HT-29 (cell line): ENCODE measurements around the gene R3HCC1L. TPM values are rescaled to one million over a fixed set of nuclear protein-coding genes. Genes with fewer than 3 reads are reported as not detected.
"Not testable (repeated sequence)": the region's sequence is repeated elsewhere in the genome, so short reads cannot be mapped to it uniquely, and the experiment has no call there.

Source experiments
- DNase-seq: peaks from one replicate; pipeline ENCODE4 v3.0.0-alpha.2; 2015; ENCODE audit warnings: low spot score
- total RNA-seq: library from RNA; depleted of rRNA; stranded (reverse); fragments of >200 nt; shearing (Covaris generic); gene quantifications from 2 replicates; pipeline ENCODE4 v1.2.3, GENCODE V29; 2014

Gene R3HCC1L
- total RNA-seq, 1 experiment from 2014 or later = 5.7 TPM

DNA sequence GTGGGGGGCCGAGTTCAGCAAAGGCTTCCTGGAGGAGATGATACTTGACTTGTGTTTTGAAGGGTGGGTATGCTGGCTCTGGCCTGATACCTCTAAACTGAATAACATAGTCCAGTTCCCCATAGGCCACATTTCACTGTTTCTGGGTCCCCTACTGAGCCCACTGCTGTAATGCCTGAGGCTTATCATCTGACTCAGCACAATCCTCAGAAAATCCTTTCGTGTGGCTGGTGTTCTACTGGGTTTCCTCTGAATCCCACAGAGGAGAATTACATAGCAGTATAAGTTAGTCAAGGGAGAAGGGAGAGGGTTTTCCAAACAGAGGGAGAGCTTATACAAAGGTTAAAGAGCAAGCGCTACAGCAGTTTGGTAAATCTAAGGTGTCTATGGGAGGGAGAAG, 2.8 kb upstream of the R3HCC1L start:
- no peak for DNase-seq

DNA sequence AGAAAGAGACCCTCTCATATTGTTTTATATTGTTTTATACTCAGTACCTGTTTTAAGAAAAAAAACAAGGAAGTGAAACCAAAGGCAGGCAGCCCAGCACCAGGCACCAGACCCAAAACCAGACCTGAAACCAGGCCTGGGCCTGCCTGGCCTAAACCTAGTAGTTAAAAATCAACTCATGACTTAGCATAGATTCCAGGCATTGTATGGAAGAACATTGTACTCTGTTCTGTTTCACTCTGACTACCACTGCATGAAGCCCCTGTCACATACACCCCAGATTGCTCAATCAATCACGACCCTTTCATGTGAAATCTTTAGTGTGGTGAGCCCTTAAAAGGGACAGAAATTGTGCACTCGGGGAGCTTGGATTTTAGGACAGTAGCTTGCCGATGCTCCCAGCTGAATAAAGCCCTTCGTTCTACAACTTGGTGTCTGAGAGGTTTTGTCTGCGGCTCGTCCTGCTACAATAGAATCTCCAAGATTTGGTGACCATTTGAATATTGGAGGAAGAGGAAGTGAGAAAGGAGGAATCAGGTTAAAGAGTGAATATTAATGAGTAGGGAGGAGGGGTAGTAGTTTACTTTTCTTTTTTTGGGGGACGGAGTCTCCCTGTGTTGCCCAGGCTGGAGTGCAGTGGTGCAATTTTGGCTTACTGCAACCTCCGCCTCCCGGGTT, 1.2 kb upstream of the R3HCC1L start:
- DNase-seq = not testable (repeated sequence)

GRCh38 chr10:98134117-98134430, 383 bp upstream of the R3HCC1L start:
- no peak for DNase-seq

- DNase-seq = peak; percentile 28
Measured at GRCh38 chr10:98135222-98135899, 904 bp downstream of the R3HCC1L start.

- DNase-seq = not testable (repeated sequence)
Measured at GRCh38 chr10:98136775-98137174, 2.3 kb downstream of the R3HCC1L start.

DNA sequence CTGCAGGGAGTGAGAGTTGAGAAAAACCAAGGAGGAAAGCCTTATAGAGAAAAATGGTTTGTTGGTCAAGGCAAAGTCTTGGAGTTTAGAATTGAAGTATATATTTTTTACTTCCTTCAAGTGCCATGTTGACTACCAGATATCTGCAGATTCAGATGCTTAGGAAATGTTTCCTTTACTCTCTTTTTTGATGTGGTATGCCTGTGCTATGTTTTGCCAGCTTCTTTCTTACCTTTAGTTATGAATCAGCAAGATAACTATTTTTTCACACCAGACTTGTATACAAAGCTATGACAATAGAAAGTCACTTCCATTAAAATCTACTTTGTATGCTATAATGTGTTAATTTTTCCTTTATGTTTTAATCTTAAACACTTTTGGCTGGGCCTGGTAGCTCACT, 3.6 kb downstream of the R3HCC1L start:
- DNase-seq = no peak

DNA sequence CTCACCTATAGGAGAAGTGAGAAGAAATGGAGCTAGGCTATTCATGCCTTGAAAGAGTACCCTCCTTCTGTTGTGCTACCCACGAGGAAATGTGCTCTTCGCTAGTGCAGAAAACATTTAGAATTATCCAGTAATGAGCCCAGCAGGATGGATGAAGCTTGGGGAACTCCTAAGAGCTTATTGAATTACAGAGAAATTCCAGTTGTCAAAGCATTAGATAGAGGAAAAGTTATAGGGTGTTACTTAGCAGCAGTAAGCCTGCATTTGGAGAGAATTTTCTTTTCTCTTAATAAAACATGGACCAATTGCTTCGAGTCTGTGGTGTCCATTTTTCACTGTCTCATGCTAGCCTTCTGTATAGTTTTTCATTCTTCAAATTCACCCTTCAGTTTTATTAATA, 5.0 kb downstream of the R3HCC1L start:
- no peak for DNase-seq

DNA sequence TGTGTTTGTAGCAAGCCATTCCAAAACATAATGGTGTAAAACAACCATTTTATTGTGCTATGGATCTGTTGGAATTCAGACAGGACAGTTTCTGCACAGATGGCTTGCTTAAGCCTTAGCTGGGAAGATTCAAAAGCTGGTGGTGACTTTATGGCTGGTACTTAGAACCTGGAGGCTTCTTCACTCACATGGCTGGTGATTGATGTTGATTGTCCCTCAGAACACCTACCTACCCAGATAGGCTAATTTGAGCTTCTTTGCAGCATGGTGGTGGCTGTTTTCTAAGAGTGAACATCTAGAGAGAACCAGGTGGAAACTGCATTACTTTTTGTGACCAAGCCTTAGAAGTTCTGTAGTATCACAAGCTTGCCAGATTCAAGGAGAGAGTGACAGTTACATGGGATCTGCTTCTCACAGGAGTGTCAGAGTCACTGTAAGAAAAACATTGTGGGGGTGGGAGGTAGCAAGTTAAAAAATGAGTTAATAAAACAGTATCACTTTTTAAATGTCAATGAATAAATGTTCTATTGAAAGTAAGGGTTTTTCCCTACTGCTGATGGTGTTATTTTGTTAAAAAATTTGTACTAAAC, 7.1 kb downstream of the R3HCC1L start:
- DNase-seq = no peak

DNA sequence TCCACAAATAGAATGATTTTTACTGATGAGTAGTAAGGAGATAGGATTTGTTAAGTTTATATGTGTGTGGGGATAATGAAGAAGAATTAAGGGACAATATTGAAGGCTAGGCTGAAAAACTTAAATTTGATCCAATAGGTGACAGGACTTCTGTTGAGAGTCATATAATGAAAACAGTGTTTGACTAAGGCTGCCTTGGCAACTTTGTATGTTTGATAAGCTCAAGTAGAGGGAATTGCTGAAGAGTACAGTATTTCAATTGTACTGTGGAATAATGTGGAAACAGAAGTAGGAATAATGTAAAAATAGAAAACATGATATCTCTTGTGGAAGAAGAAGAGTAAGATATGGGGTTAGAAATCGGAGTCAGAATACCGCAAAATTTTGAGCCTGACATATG, 10.5 kb downstream of the R3HCC1L start:
- DNase-seq = no peak

DNA sequence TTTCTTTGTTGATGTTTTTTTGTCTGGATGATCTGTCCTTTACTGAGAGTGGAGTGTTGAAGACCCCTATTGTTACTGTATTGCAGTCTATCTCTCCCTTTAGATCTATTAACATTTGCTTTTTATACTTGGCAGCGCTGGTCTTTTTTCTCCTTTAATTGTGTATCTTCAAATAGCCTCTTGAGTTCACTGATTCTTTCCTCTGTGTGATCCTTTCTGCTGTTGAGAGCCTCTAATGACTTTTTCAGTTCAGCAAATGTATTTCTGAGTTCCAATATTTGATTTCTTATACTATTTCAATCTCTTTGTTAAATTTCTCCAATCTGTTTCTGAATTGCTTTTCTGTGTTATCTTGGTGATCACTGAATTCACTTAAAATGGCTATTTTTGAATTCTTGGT, 15.4 kb downstream of the R3HCC1L start:
- DNase-seq = no peak

DNA sequence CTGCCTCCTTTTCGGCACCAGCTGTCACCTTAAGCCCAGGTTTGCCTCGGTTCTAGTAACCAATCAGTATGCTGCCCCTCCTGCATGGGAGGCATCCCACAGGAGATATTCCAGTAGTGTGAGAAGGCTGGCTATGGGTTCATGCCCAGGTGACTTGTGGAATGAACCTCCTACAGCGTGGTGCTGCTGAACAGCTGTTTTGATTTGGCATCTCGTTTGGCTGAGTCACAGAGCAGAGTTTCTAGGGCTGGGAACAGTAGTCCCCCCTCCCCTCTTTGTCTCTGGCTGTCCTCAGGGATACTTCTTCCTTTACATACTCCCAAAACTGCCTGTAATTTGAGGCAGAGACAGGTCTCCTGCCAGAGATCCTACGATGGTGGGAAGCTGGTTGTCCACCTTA, 16.1 kb downstream of the R3HCC1L start:
- no peak for DNase-seq

DNA sequence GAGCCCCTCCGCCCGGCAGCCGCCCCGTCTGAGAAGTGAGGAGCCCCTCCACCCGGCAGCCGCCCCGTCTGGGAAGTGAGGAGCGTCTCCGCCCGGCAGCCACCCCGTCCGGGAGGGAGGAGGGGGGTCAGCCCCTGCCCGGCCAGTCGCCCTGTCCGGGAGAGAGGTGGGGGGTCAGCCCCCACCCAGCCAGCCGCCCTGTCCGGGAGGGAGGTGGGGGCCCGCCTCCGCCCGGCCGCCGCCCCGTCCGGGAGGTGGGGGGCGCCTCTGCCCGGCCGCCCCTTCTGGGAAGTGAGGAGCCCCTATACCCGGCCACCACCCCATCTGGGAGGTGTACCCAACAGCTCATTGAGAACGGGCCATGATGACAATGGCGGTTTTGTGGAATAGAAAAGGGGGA, 18.3 kb downstream of the R3HCC1L start:
- not testable (repeated sequence) for DNase-seq

GRCh38 chr10:98153213-98153958, 18.9 kb downstream of the R3HCC1L start:
- DNase-seq = not testable (repeated sequence)

GRCh38 chr10:98154076-98154475, 19.6 kb downstream of the R3HCC1L start:
- no peak for DNase-seq

- no peak for DNase-seq
Measured at GRCh38 chr10:98158576-98158975, 24.1 kb downstream of the R3HCC1L start.

DNA sequence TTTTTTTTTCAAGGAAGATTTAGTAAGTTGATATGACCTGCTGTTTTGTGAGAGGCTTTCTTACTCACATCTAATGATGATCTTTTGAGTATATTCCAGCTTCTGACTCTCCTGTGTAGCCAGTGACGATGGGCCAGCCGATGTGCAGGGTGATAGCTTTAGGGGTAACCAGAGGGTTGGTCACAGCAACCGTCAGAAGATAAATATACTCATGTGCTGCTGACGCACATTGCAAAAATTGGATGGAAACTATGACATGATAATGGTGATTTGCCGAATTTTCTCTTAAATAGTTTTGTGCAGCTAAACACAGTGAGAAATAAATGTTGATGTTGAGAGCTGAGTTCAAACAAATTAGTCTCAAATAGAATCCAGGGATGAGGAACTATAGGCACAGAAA, 29.5 kb downstream of the R3HCC1L start:
- DNase-seq = no peak

GRCh38 chr10:98167191-98167590, 32.7 kb downstream of the R3HCC1L start:
- DNase-seq = no peak

- DNase-seq = no peak
Measured at GRCh38 chr10:98168147-98168546, 33.7 kb downstream of the R3HCC1L start.

DNA sequence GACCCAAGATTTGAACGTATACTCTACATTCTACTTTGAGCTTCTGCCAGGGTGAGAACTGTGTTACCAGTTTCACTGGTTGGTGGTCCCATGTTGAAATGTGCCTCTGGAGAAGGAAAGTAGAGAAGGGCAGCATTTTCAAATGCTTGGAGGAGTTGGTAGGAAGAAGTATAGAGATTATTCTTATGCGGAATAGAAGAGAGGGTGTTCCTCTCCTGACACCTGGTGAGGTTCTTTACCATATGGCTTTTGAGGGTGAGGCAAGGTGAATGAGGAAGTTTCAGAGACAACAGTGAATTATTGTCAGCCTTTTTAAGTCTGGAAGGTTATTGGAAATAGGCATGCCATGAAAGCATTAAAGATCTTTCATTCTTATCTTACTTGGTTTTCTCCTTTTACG, 34.3 kb downstream of the R3HCC1L start:
- DNase-seq = no peak

- no peak for DNase-seq
Measured at GRCh38 chr10:98169379-98169778, 34.9 kb downstream of the R3HCC1L start.

GRCh38 chr10:98170249-98171117, 36.0 kb downstream of the R3HCC1L start:
- DNase-seq = peak; percentile 73

DNA sequence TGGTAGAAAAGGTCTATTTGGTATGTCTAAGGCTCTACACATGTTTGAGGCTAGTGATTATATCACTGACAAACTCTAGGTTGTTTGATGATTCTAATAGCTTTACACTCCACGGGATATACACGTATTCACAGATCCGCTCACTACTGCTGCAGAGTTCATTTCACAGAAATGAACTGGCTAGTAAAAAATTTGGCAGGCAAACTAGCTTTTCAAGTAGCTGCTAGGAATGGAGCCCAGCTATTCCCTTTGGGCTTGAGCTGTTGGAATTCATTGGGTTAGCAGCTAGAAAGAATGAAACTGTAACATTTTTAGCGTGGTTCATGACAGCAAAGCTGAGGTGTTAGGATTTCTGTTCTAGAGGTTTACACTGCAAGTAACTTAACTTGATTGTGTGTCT, 37.6 kb downstream of the R3HCC1L start:
- no peak for DNase-seq
